ENCODE measurements around the gene CKB. TPM values are rescaled to one million over a fixed set of nuclear protein-coding genes. Genes with fewer than 3 reads are reported as not detected.
A peak's percentile ranks its signal among the peaks of the same experiment; 100 is the strongest.

The CKB gene
- 100 to 1,000 TPM; 168 to 303 (median 231) TPM for total RNA-seq

- Histone ChIP-seq H3K36me3 (no peaks in the 10 kb centered on the region), H3K4me1 (peaks cover 54 to 74% (median 60%) of the 10 kb centered on the region in 4 donors), H3K9me3 (no peaks in the 10 kb centered on the region), H3K27me3 (peaks cover 0 to 20% (median 11%) of the 10 kb centered on the region in 4 donors), H3K27ac (peak within 1 kb of the TSS; percentile 62 to 83 (median 78)), H3K4me3 (peak within 1 kb of the TSS; percentile 36 to 61 (median 60))
- DNase-seq (peak in 1 of 2 donors; percentile 93), ATAC-seq (ENCODE audit: low FRiP score in 2 of 2) (peak in 1 of 2 donors; percentile 35)
- 12 to 42% methylated on average over 4 to 59 of the region's 107 CpGs for WGBS, 2 donors
- no peak for TF ChIP-seq CTCF (IDR thresholded peaks at IDR 0.05)
- no peak for TF ChIP-seq EP300 (IDR thresholded peaks at IDR 0.05)
- TF ChIP-seq POLR2A (IDR thresholded peaks at IDR 0.05) = peak in 3 of 4 donors; percentile 36 to 77 (median 64)
- TF ChIP-seq POLR2AphosphoS5 (IDR thresholded peaks at IDR 0.05) = peak in 1 of 2 donors; percentile 69
Measured at GRCh38 chr14:103522649-103523574, at the start of gene CKB. Gene CKB (minus strand): TSS chr14:103522830. CDS start chr14:103522493, 337 bp downstream.

GRCh38 chr14:103569408-103569807, 46.8 kb upstream of the CKB start:
- H3K27me3 ChIP-seq = no peaks in the 10 kb centered on the region
- peaks cover 0 to 26% (median under 1%) of the 10 kb centered on the region in 4 donors for H3K36me3 ChIP-seq
- DNase-seq (no peak), ATAC-seq (ENCODE audit: low FRiP score in 2 of 2) (no peak)
- no peak overlapping the region for H3K27ac ChIP-seq
- 75 to 81% methylated on average over 11 of the region's 11 CpGs for WGBS, 2 donors
- H3K4me1 ChIP-seq = peaks cover 8 to 36% (median 21%) of the 10 kb centered on the region in 4 donors
- H3K9me3 ChIP-seq = no peaks in the 10 kb centered on the region
- no peak overlapping the region for H3K4me3 ChIP-seq
- TF ChIP-seq POLR2AphosphoS5 (IDR thresholded peaks at IDR 0.05) (no peak), CTCF (IDR thresholded peaks at IDR 0.05) (no peak), EP300 (IDR thresholded peaks at IDR 0.05) (no peak), POLR2A (IDR thresholded peaks at IDR 0.05) (no peak)

- no peaks in the 10 kb centered on the region for H3K27me3 ChIP-seq
- no peak for TF ChIP-seq POLR2A (IDR thresholded peaks at IDR 0.05)
- no peak for TF ChIP-seq EP300 (IDR thresholded peaks at IDR 0.05)
- TF ChIP-seq CTCF (IDR thresholded peaks at IDR 0.05) = no peak
- TF ChIP-seq POLR2AphosphoS5 (IDR thresholded peaks at IDR 0.05) = no peak
Measured at GRCh38 chr14:103568952-103569351, 46.3 kb upstream of the CKB start.

GRCh38 chr14:103563844-103564505, 41.3 kb upstream of the CKB start:
- WGBS, 2 donors = 60 to 61% methylated on average over 21 of the region's 21 CpGs
- TF ChIP-seq POLR2AphosphoS5 (IDR thresholded peaks at IDR 0.05) = no peak
- no peak for TF ChIP-seq CTCF (IDR thresholded peaks at IDR 0.05)
- no peak for TF ChIP-seq POLR2A (IDR thresholded peaks at IDR 0.05)
- no peak for TF ChIP-seq EP300 (IDR thresholded peaks at IDR 0.05)
- DNase-seq = no peak
- H3K27ac ChIP-seq = peak overlapping the region in 1 of 4 donors; percentile 99
- peaks cover 33 to 57% (median 48%) of the 10 kb centered on the region in 4 donors for H3K4me1 ChIP-seq
- no peak for ATAC-seq (ENCODE audit: low FRiP score in 2 of 2)
- H3K27me3 ChIP-seq = no peaks in the 10 kb centered on the region
- H3K36me3 ChIP-seq = peaks cover 8 to 21% (median 10%) of the 10 kb centered on the region in 4 donors
- no peaks in the 10 kb centered on the region for H3K9me3 ChIP-seq
- H3K4me3 ChIP-seq = peak overlapping the region; percentile 84 to 99 (median 98)

More at GRCh38 chr14:103568952-103569351, 46.3 kb upstream of the CKB start:
- no peaks in the 10 kb centered on the region for H3K9me3 ChIP-seq
- H3K4me1 ChIP-seq = peaks cover 12 to 40% (median 24%) of the 10 kb centered on the region in 4 donors
- no peak for DNase-seq
- no peak overlapping the region for H3K4me3 ChIP-seq
- ATAC-seq (ENCODE audit: low FRiP score in 2 of 2) = no peak
- no peak overlapping the region for H3K27ac ChIP-seq
- 50 to 61% methylated on average over 8 of the region's 8 CpGs for WGBS, 2 donors
- H3K36me3 ChIP-seq = peaks cover 0 to 21% (median under 1%) of the 10 kb centered on the region in 4 donors
